Uterus (tissue), 2 donors: Measurements from ENCODE around the gene FADS1.

Experiments
- CTCF ChIP-seq, 4 experiments: fragments of 200-600 bp in 2 of 4; fragments of 450-650 bp in 2 of 4; sonication (generic) in 2 of 4; IDR thresholded peaks; one replicate each; pipeline ENCODE4 v1.5.1; 2016 to 2019; ENCODE audit warnings: antibody characterized with exemption in 4 of 4, mild to moderate bottlenecking in 2 of 4, moderate library complexity in 1 of 4
- POLR2A ChIP-seq, 2 donors: fragments of 450-650 bp; IDR thresholded peaks; one replicate each; pipeline ENCODE4 v1.6.1; 2016; ENCODE audit warnings: antibody characterized with exemption in 2 of 2, mild to moderate bottlenecking in 1 of 2, moderate library complexity in 1 of 2

GRCh38 chr11:61795876-61796526 lies 20.8 kb downstream of the FADS1 start:
- TF ChIP-seq CTCF (IDR thresholded peaks at IDR 0.05) (no peak), POLR2A (IDR thresholded peaks at IDR 0.05) (no peak)
